ENCODE data around the gene CMC4. TPM values are rescaled to one million over a fixed set of nuclear protein-coding genes. Genes with fewer than 3 reads are reported as not detected.
A peak's percentile ranks its signal among the peaks of the same experiment; 100 is the strongest.

The CMC4 gene
- total RNA-seq, 1 experiment from 2014 or later: 13.0 TPM

- Histone ChIP-seq H3K27me3 (ENCODE audit: control insufficient read depth, insufficient read depth, low read length) (no peaks in the 10 kb centered on the region), H3K4me1 (ENCODE audit: control insufficient read depth, insufficient read depth, low read length) (peaks cover 25% of the 10 kb centered on the region), H3K4me3 (ENCODE audit: low read depth in 2 of 2, low read length in 2 of 2) (peak overlapping the region; percentile 85 to 95), H3K36me3 (ENCODE audit: control insufficient read depth, insufficient read depth, low read length) (peaks cover 13% of the 10 kb centered on the region), H3K27ac (ENCODE audit: low read length) (peak overlapping the region; percentile 98), H3K9me3 (ENCODE audit: control insufficient read depth, insufficient read depth, low read depth, low read length) (no peaks in the 10 kb centered on the region)
- POLR2A ChIA-PET: no interaction called here
- no peak for DNase-seq (ENCODE audit: low read depth, low spot score)
- in situ Hi-C loops (cut with HindIII; ENCODE audit: low pct_unique_long_range_greater_than_20kb, low sequenced_read_pairs): no loop called here
- ATAC-seq: peak; percentile 52
- CTCF ChIA-PET: no interaction called here
- intact Hi-C loops (cut with micrococcal nuclease; ENCODE audit: unreplicated experiment): no loop called here
- no peak for TF ChIP-seq CTCF (IDR thresholded peaks at IDR 0.05)
- no peak for TF ChIP-seq SIN3A (IDR thresholded peaks at IDR 0.05; ENCODE audit: borderline replicate concordance, insufficient read depth, low read depth, low read length)
- TF ChIP-seq TCF7L2 (IDR thresholded peaks at IDR 0.05; ENCODE audit: low read depth, low read length): no peak
- no peak for TF ChIP-seq REST (IDR thresholded peaks at IDR 0.05; ENCODE audit: insufficient read depth in 1 of 2, low read depth in 2 of 2, low read length in 1 of 2)
- no peak for TF ChIP-seq POLR2AphosphoS5 (IDR thresholded peaks at IDR 0.05; ENCODE audit: low read depth, low read length)
- no TSS peak for BruUV-seq (replicated peaks)
Observed at GRCh38 chrX:155070663-155070974, 317 bp downstream of the CMC4 start.

- TSS peak; percentile 78 for BruUV-seq (replicated peaks)
- ChIA-PET POLR2A (no interaction called here), CTCF (no interaction called here)
- H3K27me3 ChIP-seq (ENCODE audit: control insufficient read depth, insufficient read depth, low read length): no peaks in the 10 kb centered on the region
- no peak for DNase-seq (ENCODE audit: low read depth, low spot score)
- ATAC-seq: no peak
- peak overlapping the region; percentile 98 for H3K27ac ChIP-seq (ENCODE audit: low read length)
- intact Hi-C loops (cut with micrococcal nuclease; ENCODE audit: unreplicated experiment): no loop called here
- H3K9me3 ChIP-seq (ENCODE audit: control insufficient read depth, insufficient read depth, low read depth, low read length): no peaks in the 10 kb centered on the region
- TF ChIP-seq REST (IDR thresholded peaks at IDR 0.05; ENCODE audit: insufficient read depth in 1 of 2, low read depth in 2 of 2, low read length in 1 of 2): no peak
- no peak for TF ChIP-seq TCF7L2 (IDR thresholded peaks at IDR 0.05; ENCODE audit: low read depth, low read length)
- TF ChIP-seq SIN3A (IDR thresholded peaks at IDR 0.05; ENCODE audit: borderline replicate concordance, insufficient read depth, low read depth, low read length): no peak
- TF ChIP-seq CTCF (IDR thresholded peaks at IDR 0.05): no peak
- TF ChIP-seq POLR2AphosphoS5 (IDR thresholded peaks at IDR 0.05; ENCODE audit: low read depth, low read length): no peak
- peaks cover 9% of the 10 kb centered on the region; the same call in 1 of the 2 replicates for H3K36me3 ChIP-seq (ENCODE audit: control insufficient read depth, insufficient read depth, low read length)
- peaks cover 25% of the 10 kb centered on the region for H3K4me1 ChIP-seq (ENCODE audit: control insufficient read depth, insufficient read depth, low read length)
- in situ Hi-C loops (cut with HindIII; ENCODE audit: low pct_unique_long_range_greater_than_20kb, low sequenced_read_pairs): no loop called here
- peak overlapping the region; percentile 85 to 95 for H3K4me3 ChIP-seq (ENCODE audit: low read depth in 2 of 2, low read length in 2 of 2)
Observed at GRCh38 chrX:155070038-155070437, 898 bp downstream of the CMC4 start.

Measured in Panc1 (cell line).